NCI-H2107 (cell line): Measurements from ENCODE around the gene CYP19A1.
A peak's percentile ranks its signal among the peaks of the same experiment; 100 is the strongest.

ENCODE experiments used
- DNase-seq: peaks from one replicate; lab custom pipeline; 2025; lab: John Stamatoyannopoulos, UW

CYP19A1 gene

GRCh38 chr15:51338496-51338895 is at the start of gene CYP19A1:
Gene CYP19A1, minus strand, starts transcription at chr15:51338596. Its CDS starts 95,684 bp downstream, at chr15:51242912.
- DNase-seq = no peak

- DNase-seq = no peak
Measured at GRCh38 chr15:51387699-51388041, 49.3 kb upstream of the CYP19A1 start.

- DNase-seq = no peak
Measured at GRCh38 chr15:51386960-51387698, 48.7 kb upstream of the CYP19A1 start.

- DNase-seq = no peak
Measured at GRCh38 chr15:51386486-51386885, 48.1 kb upstream of the CYP19A1 start.

- DNase-seq = no peak
Measured at GRCh38 chr15:51386029-51386428, 47.6 kb upstream of the CYP19A1 start.

- peak; percentile 15 for DNase-seq
Measured at GRCh38 chr15:51382787-51383186, 44.4 kb upstream of the CYP19A1 start.

GRCh38 chr15:51380999-51381806 is 42.8 kb upstream of the CYP19A1 start:
- no peak for DNase-seq

GRCh38 chr15:51379390-51379789 is 41.0 kb upstream of the CYP19A1 start:
- no peak for DNase-seq

- no peak for DNase-seq
Measured at GRCh38 chr15:51378406-51378805, 40.0 kb upstream of the CYP19A1 start.

GRCh38 chr15:51377038-51377786 is 38.8 kb upstream of the CYP19A1 start:
- DNase-seq = no peak

GRCh38 chr15:51375966-51376640 is 37.7 kb upstream of the CYP19A1 start:
- DNase-seq = no peak

- DNase-seq = no peak
Measured at GRCh38 chr15:51374131-51374530, 35.7 kb upstream of the CYP19A1 start.

- DNase-seq = no peak
Measured at GRCh38 chr15:51371266-51371665, 32.9 kb upstream of the CYP19A1 start.

- no peak for DNase-seq
Measured at GRCh38 chr15:51369451-51369761, 31.0 kb upstream of the CYP19A1 start.

- no peak for DNase-seq
Measured at GRCh38 chr15:51368751-51369450, 30.5 kb upstream of the CYP19A1 start.

GRCh38 chr15:51368307-51368706 is 29.9 kb upstream of the CYP19A1 start:
- no peak for DNase-seq

- no peak for DNase-seq
Measured at GRCh38 chr15:51367322-51367976, 29.1 kb upstream of the CYP19A1 start.

GRCh38 chr15:51366920-51367319 is 28.5 kb upstream of the CYP19A1 start:
- DNase-seq = peak; percentile 9

GRCh38 chr15:51366071-51366470 is 27.7 kb upstream of the CYP19A1 start:
- no peak for DNase-seq

GRCh38 chr15:51365417-51365816 is 27.0 kb upstream of the CYP19A1 start:
- DNase-seq = no peak

GRCh38 chr15:51363383-51363782 is 25.0 kb upstream of the CYP19A1 start:
- DNase-seq = no peak
